GM12878 (cell line): ENCODE measurements around the gene RGS16. TPM values are rescaled to one million over a fixed set of nuclear protein-coding genes. Genes with fewer than 3 reads are reported as not detected.
A peak's percentile ranks its signal among the peaks of the same experiment; 100 is the strongest.

Experiments used
- ATAC-seq: fragments of 200-7000 bp; cut with Tn5 transposase; 3 replicates; pipeline ENCODE4 v1.9.1; 2020; ENCODE audit warnings: mild to moderate bottlenecking, moderate library complexity
- BruUV-seq: library from RNA; stranded (reverse); fragments of 400-500 nt; replicated peaks from 2 replicates; lab custom pipeline; 2021; lab: Mats Ljungman, UMichigan
- CTCF ChIA-PET: fragments of 300-600 bp; sonication (Branson Sonifier 250); formaldehyde crosslinking; extraction: SDS; loops from one replicate; lab custom pipeline; 2021; ENCODE audit warnings: inconsistent platforms; lab: Yijun Ruan, JAX
- POLR2A ChIA-PET: fragments of 350-600 bp; formaldehyde crosslinking; extraction: SDS; loops from one replicate; lab custom pipeline; 2021; ENCODE audit warnings: inconsistent platforms; lab: Charles Lee
- RAD21 ChIA-PET: fragments of 300-600 bp; sonication (Branson Sonifier 250); formaldehyde crosslinking; loops from one replicate; lab custom pipeline; 2023; ENCODE audit warnings: antibody characterized with exemption; ENCODE audit not compliant: unreplicated experiment; lab: Charles Lee
- SMC1A ChIA-PET: fragments of 300-600 bp; sonication (Branson Sonifier 250); formaldehyde crosslinking; loops from one replicate; lab custom pipeline; 2023; ENCODE audit not compliant: unreplicated experiment, uncharacterized antibody; lab: Charles Lee
- DNase-seq: peaks from one replicate; pipeline ENCODE4 v3.0.0-alpha.2; 2011; ENCODE audit warnings: low read depth, low spot score
- FAIRE-seq: peaks from 3 replicates; lab custom pipeline; 2011; peaks lifted over from hg19 to GRCh38; lab: Jason Lieb, UNC
- H2AFZ ChIP-seq: 2 replicates; pipeline ENCODE4 v1.6.0; 2011; ENCODE audit warnings: low read depth, low read length, control low read depth; ENCODE audit not compliant: control insufficient read depth
- H3K27ac ChIP-seq: 2 replicates; pipeline ENCODE4 v1.5.1; 2011; ENCODE audit warnings: control low read depth; ENCODE audit not compliant: control insufficient read depth, insufficient read depth
- H3K27me3 ChIP-seq, 2 experiments: replicated peaks in 1 of 2; 2 replicates each; pipeline versions ENCODE4 v1.6.0 to v1.6.1; 2011; ENCODE audit warnings: low read length in 1 of 2; ENCODE audit not compliant: control insufficient read depth in 2 of 2, insufficient read depth in 2 of 2
- H3K36me3 ChIP-seq, 2 experiments: 2 replicates each; pipeline ENCODE4 v1.5.1; 2011; ENCODE audit warnings: low read length in 1 of 2; ENCODE audit not compliant: control insufficient read depth in 2 of 2, insufficient read depth in 2 of 2
- H3K4me1 ChIP-seq: 2 replicates; pipeline ENCODE4 v1.6.1; 2011; ENCODE audit warnings: mild to moderate bottlenecking, low read length, moderate library complexity, mixed read lengths; ENCODE audit not compliant: control insufficient read depth, insufficient read depth
- H3K4me2 ChIP-seq: 2 replicates; pipeline ENCODE4 v1.6.0; 2011; ENCODE audit warnings: control low read depth; ENCODE audit not compliant: control insufficient read depth, insufficient read depth
- H3K4me3 ChIP-seq: fragments of 200-600 bp; sonication (generic); 2 replicates; pipeline ENCODE4 v1.5.1; 2016
- H3K79me2 ChIP-seq: 2 replicates; pipeline ENCODE4 v1.6.0; 2011; ENCODE audit warnings: low read length; ENCODE audit not compliant: control insufficient read depth, insufficient read depth
- H3K9ac ChIP-seq: 2 replicates; pipeline ENCODE4 v1.8.0; 2011; ENCODE audit warnings: low read length, control low read depth, mixed read lengths; ENCODE audit not compliant: control insufficient read depth, insufficient read depth
- H3K9me3 ChIP-seq: replicated peaks from 3 replicates; pipeline ENCODE4 v1.5.1; 2011; ENCODE audit warnings: mild to moderate bottlenecking, low read length; ENCODE audit not compliant: control insufficient read depth, insufficient read depth
- H4K20me1 ChIP-seq: 2 replicates; pipeline ENCODE4 v1.6.0; 2011; ENCODE audit not compliant: control insufficient read depth, insufficient read depth
- DPF2 ChIP-seq: fragments of 450-650 bp; IDR thresholded peaks from 2 replicates; pipeline ENCODE4 v1.6.1; 2017; ENCODE audit warnings: mild to moderate bottlenecking
- EED ChIP-seq: sonication (generic); IDR thresholded peaks from 2 replicates; pipeline ENCODE4 v1.6.1; 2016; ENCODE audit warnings: antibody characterized with exemption, low read depth
- IKZF1 ChIP-seq: fragments of 450-650 bp; conservative IDR thresholded peaks from 2 replicates; pipeline ENCODE4 v1.6.1; 2017; ENCODE audit warnings: antibody characterized with exemption, mild to moderate bottlenecking
- IKZF2 ChIP-seq, 2 experiments: fragments of 450-650 bp; IDR thresholded peaks; 2 replicates each; pipeline ENCODE4 v1.6.1; 2017; ENCODE audit warnings: mild to moderate bottlenecking in 2 of 2, moderate library complexity in 2 of 2
- KDM1A ChIP-seq: fragments of 200-600 bp; sonication (generic); IDR thresholded peaks from 2 replicates; pipeline ENCODE4 v1.6.1; 2016; ENCODE audit warnings: borderline replicate concordance
- NFIC ChIP-seq: IDR thresholded peaks from 2 replicates; pipeline ENCODE4 v1.6.1; 2012; ENCODE audit warnings: low read depth, mild to moderate bottlenecking, inconsistent platforms, low read length, moderate library complexity
- RAD51 ChIP-seq: fragments of 450-650 bp; IDR thresholded peaks from 2 replicates; pipeline ENCODE4 v1.6.1; 2016; ENCODE audit warnings: moderate library complexity, mild to moderate bottlenecking, inconsistent platforms
- WGBS: methylation state at CpG from one replicate; pipeline ENCODE4 v1.1.6; 2016; ENCODE audit warnings: low lambda C conversion rate; ENCODE audit not compliant: insufficient replicate concordance, insufficient coverage; ENCODE audit errors: missing lambda C conversion rate; 5-methylcytosine and 5-hydroxymethylcytosine counted together
- in situ Hi-C: fragments of 300-500 bp; cut with MboI; formaldehyde crosslinking; loops from 9 replicates; pipeline ENCODE4 v1.14.3; 2018; ENCODE audit warnings: mixed read lengths
- intact Hi-C: fragments of 100-400 bp; cut with micrococcal nuclease; formaldehyde crosslinking; loops from one replicate; pipeline ENCODE4 v1.14.2; 2022; ENCODE audit not compliant: unreplicated experiment
- polyA plus RNA-seq, 11 experiments: library from polyadenylated mRNA; depleted of rRNA in 4 of 11; unstranded in 6 of 11; stranded (reverse) in 5 of 11; fragments of >200 nt; fragmentation: Nextera tagmentation in 4 of 11; fragmentation: Illumina TruSeq in 1 of 11; extraction: Ambion mirVana in 4 of 11; extraction: Trizol in 1 of 11; gene quantifications; 1 replicate in 1 of 11; 2 replicates in 10 of 11; pipeline versions ENCODE4 v1.2.1 to v1.2.3, GENCODE V29; 2011 to 2016; ENCODE audit warnings: inconsistent platforms in 2 of 11, missing spikeins in 2 of 11, low read depth in 1 of 11
- total RNA-seq, 4 experiments: library from RNA; depleted of rRNA in 3 of 4; stranded (reverse); fragments of >200 nt in 3 of 4; fragmentation: Illumina TruSeq in 1 of 4; extraction: Trizol in 1 of 4; gene quantifications; 2 replicates each; pipeline versions ENCODE4 v1.2.1 to v1.2.3, GENCODE V29; 2013 to 2021
- TF ChIP-seq, protein P1 (sequence below): IDR thresholded peaks from 2 replicates; pipeline ENCODE4 v1.6.1; 2012; ENCODE audit warnings: low read depth, low read length, improper control_type of control experiment
- TF ChIP-seq, protein P2 (sequence below): IDR thresholded peaks from 2 replicates; pipeline ENCODE4 v1.6.1; 2011; ENCODE audit warnings: low read depth, mild to moderate bottlenecking, low read length, moderate library complexity, borderline replicate concordance; ENCODE audit errors: extremely low read depth
- TF ChIP-seq, protein P3 (sequence below): fragments of 450-650 bp; IDR thresholded peaks from 2 replicates; pipeline ENCODE4 v1.6.1; 2018; ENCODE audit warnings: borderline replicate concordance, mild to moderate bottlenecking; ENCODE audit not compliant: partially characterized antibody

Gene RGS16
- total and polyA plus RNA-seq, 10 of the 15 experiments (the other 5 are each of a cell fraction or from before 2014, with no cell fraction given) = 16.4 to 58.2 (median 44.6) TPM

DNA sequence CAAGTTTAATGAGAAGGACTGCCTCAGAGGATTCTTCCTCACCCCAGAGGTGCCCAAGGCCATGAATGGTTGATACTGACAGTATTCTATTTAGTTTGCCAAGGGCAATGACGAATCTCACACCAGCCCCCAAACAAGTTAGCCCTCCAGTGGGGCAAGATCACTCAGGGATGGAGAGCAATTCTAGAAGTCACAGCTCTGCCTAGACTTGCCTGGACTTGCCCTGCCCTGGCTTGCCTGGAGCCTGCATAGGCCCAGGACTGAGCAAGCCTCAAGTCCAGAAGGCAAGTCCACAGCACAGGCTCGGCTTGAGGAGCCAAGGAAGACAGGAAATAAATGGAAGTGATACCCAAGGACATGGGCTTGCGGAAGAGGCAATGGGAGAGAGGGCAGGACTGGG lies 39.5 kb upstream of the RGS16 start:
- H3K9ac ChIP-seq = no peak overlapping the region
- ChIA-PET CTCF (interaction anchor here (0.7 to 3.0 kb wide), 6 partner anchors 10 to 138 kb away, joined by 3 to 13 read pairs (median 4); no protein-coding TSS in a partner anchor), SMC1A (interaction anchor here (0.9 to 10.1 kb wide), 8 partner anchors 8 to 139 kb away, joined by 3 to 78 read pairs (median 4); no protein-coding TSS in a partner anchor), POLR2A (interaction anchor here (0.6 kb wide), 1 partner anchor 144 kb away, joined by 4 read pairs; no protein-coding TSS in a partner anchor)
- H3K9me3 ChIP-seq = no peaks in the 10 kb centered on the region
- DNase-seq (no peak), FAIRE-seq (peak; percentile 35)
- 83% methylated on average over 3 of the region's 3 CpGs for WGBS
- no peaks in the 10 kb centered on the region for H4K20me1 ChIP-seq
- H3K79me2 ChIP-seq = no peaks in the 10 kb centered on the region
- in situ Hi-C loops = no loop called here
- BruUV-seq = no TSS peak
- H3K27me3 ChIP-seq = no peaks in the 10 kb centered on the region
- peak overlapping the region; percentile 38 for H2AFZ ChIP-seq
- no peak overlapping the region for H3K4me2 ChIP-seq
- H3K27ac ChIP-seq = peak overlapping the region; percentile 57
- no peaks in the 10 kb centered on the region for H3K36me3 ChIP-seq
- intact Hi-C loops = no loop called here
- TF ChIP-seq EED = 0 out of 2 replicates have a peak, but pooled peaks have one; percentile 30
- peak in 1 of 2 experiments; percentile 32; a peak in 1 of 4 replicates for TF ChIP-seq IKZF2 (IDR thresholded peaks at IDR 0.05)
- TF ChIP-seq, protein P1, sequence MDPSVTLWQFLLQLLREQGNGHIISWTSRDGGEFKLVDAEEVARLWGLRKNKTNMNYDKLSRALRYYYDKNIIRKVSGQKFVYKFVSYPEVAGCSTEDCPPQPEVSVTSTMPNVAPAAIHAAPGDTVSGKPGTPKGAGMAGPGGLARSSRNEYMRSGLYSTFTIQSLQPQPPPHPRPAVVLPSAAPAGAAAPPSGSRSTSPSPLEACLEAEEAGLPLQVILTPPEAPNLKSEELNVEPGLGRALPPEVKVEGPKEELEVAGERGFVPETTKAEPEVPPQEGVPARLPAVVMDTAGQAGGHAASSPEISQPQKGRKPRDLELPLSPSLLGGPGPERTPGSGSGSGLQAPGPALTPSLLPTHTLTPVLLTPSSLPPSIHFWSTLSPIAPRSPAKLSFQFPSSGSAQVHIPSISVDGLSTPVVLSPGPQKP = no peak
- peak; percentile 21; the same call in 1 of the 2 replicates for TF ChIP-seq IKZF1
- TF ChIP-seq, all 136 proteins: peak for 3
- peak; percentile 78 for ATAC-seq
- H3K4me1 ChIP-seq = peaks cover 21% of the 10 kb centered on the region
- RAD21 ChIA-PET = interaction anchor here (0.9 to 2.8 kb wide), 7 partner anchors 11 to 138 kb away, joined by 3 to 10 read pairs (median 3); partner anchors contain the start of gene RGS16
- no peak overlapping the region for H3K4me3 ChIP-seq

DNA sequence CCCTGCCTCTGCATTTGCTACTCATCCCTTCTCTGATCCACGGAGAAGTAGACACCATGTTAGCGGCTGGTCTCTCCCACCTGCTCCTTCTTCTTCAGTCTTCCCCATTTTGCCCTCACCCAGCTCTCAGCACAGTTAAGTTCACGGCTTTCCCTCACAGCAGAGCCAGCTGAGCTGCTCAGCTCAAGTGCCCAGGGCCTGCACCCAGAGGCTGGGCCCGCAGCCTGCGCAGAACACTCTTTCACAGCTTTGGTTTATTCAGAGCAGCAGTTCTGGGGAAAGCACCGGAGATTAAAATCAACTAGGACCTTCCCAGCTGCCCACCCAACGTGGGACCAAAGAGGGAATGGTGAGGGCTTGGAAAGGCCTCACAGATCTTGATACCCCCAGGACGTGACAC lies 38.3 kb upstream of the RGS16 start:
- SMC1A ChIA-PET = interaction anchor here (1.2 to 10.1 kb wide), 2 partner anchors 11 to 12 kb away, joined by 5 to 78 read pairs; no protein-coding TSS in a partner anchor
- DNase-seq = no peak
- no peaks in the 10 kb centered on the region for H3K36me3 ChIP-seq
- intact Hi-C loops (no loop called here), in situ Hi-C loops (no loop called here)
- ATAC-seq = no peak
- H3K9ac ChIP-seq = no peak overlapping the region
- no peak overlapping the region for H3K4me2 ChIP-seq
- no TSS peak for BruUV-seq
- H4K20me1 ChIP-seq = no peaks in the 10 kb centered on the region
- no peak overlapping the region for H3K4me3 ChIP-seq
- H3K27me3 ChIP-seq = no peaks in the 10 kb centered on the region
- H3K79me2 ChIP-seq = no peaks in the 10 kb centered on the region
- RAD21 ChIA-PET = interaction anchor here (1.0 to 1.3 kb wide), 2 partner anchors 79 to 139 kb away, joined by 3 read pairs; no protein-coding TSS in a partner anchor
- POLR2A ChIA-PET = no interaction called here
- peaks cover 18% of the 10 kb centered on the region for H3K4me1 ChIP-seq
- no peak overlapping the region for H3K27ac ChIP-seq
- H3K9me3 ChIP-seq = no peaks in the 10 kb centered on the region
- CTCF ChIA-PET = interaction anchor here (0.6 to 0.8 kb wide), 2 partner anchors 112 to 141 kb away, joined by 3 read pairs; no protein-coding TSS in a partner anchor
- FAIRE-seq = no peak
- no peak overlapping the region for H2AFZ ChIP-seq
- WGBS = 74% methylated on average over 8 of the region's 8 CpGs
- TF ChIP-seq NFIC = no peak
- no peak for TF ChIP-seq KDM1A
- TF ChIP-seq RAD51 = no peak
- TF ChIP-seq, protein P2, sequence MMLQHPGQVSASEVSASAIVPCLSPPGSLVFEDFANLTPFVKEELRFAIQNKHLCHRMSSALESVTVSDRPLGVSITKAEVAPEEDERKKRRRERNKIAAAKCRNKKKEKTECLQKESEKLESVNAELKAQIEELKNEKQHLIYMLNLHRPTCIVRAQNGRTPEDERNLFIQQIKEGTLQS = no peak
- TF ChIP-seq, protein P3, sequence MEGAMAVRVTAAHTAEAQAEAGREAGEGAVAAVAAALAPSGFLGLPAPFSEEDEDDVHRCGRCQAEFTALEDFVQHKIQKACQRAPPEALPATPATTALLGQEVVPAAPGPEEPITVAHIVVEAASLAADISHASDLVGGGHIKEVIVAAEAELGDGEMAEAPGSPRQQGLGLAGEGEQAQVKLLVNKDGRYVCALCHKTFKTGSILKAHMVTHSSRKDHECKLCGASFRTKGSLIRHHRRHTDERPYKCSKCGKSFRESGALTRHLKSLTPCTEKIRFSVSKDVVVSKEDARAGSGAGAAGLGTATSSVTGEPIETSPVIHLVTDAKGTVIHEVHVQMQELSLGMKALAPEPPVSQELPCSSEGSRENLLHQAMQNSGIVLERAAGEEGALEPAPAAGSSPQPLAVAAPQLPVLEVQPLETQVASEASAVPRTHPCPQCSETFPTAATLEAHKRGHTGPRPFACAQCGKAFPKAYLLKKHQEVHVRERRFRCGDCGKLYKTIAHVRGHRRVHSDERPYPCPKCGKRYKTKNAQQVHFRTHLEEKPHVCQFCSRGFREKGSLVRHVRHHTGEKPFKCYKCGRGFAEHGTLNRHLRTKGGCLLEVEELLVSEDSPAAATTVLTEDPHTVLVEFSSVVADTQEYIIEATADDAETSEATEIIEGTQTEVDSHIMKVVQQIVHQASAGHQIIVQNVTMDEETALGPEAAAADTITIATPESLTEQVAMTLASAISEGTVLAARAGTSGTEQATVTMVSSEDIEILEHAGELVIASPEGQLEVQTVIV = no peak
- no peak for TF ChIP-seq DPF2
